ENCODE measurements around the gene UGP2.
"Not testable (repeated sequence)": the region's sequence is repeated elsewhere in the genome, so short reads cannot be mapped to it uniquely, and the experiment has no call there.

UGP2 gene

DNA sequence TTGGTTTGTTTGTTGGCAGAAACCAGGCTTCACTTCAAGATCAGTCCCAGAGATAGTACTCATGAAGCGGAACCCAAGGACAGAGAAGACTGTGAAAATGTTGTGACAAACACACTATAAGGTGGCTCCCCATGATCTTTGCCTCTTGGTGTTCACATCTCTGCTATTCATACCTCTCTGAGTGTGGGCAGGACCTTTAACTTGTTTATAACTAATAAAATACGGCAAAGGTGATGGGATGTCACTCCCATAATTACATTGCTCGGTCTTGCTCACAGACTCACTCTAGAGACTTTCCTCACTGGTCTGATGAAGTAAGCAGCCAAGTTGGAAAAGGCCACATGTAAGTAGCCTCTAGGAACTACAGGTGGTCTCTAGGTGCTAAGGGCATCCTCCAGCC, 30.6 kb upstream of the UGP2 start:
- Histone ChIP-seq H3K27ac (ENCODE audit: low read length) (no peak overlapping the region), H3K9ac (ENCODE audit: low read length) (no peak overlapping the region), H3K4me2 (ENCODE audit: low read depth, low read length) (no peak overlapping the region), H3K36me3 (replicated peaks; ENCODE audit: insufficient read depth, low read length) (no peaks in the 10 kb centered on the region), H3K9me2 (replicated peaks; ENCODE audit: insufficient read depth, low read length) (no peaks in the 10 kb centered on the region), H3K27me3 (replicated peaks; ENCODE audit: insufficient read depth, low read length) (no peaks in the 10 kb centered on the region), H2AFZ (ENCODE audit: low read length) (no peak overlapping the region), H3K9me3 (replicated peaks; ENCODE audit: insufficient read depth, low read length) (no peaks in the 10 kb centered on the region), H3K79me2 (ENCODE audit: low read length) (no peaks in the 10 kb centered on the region), H3F3A (ENCODE audit: insufficient read depth, low read length) (no peaks in the 10 kb centered on the region), H3K4me3 (ENCODE audit: low read length) (no peak overlapping the region), H4K20me1 (ENCODE audit: insufficient read depth, low read length) (no peaks in the 10 kb centered on the region), H3K4me1 (ENCODE audit: low read length) (no peaks in the 10 kb centered on the region)
- TF ChIP-seq EZH2phosphoT487 (IDR thresholded peaks at IDR 0.05; ENCODE audit: low read length) (no peak), EZH2 (optimal IDR thresholded peaks at IDR 0.05; ENCODE audit: low read depth, low read length) (no peak), CTCF (IDR thresholded peaks at IDR 0.05; ENCODE audit: low read length) (no peak)
- no peak for DNase-seq

GRCh38 chr2:63811870-63812269, 29.8 kb upstream of the UGP2 start:
- DNase-seq; H3K4me3 ChIP-seq (ENCODE audit: low read length); H3K9me2 ChIP-seq (replicated peaks; ENCODE audit: insufficient read depth, low read length); H3F3A ChIP-seq (ENCODE audit: insufficient read depth, low read length); H4K20me1 ChIP-seq (ENCODE audit: insufficient read depth, low read length); H3K4me1 ChIP-seq (ENCODE audit: low read length); H3K79me2 ChIP-seq (ENCODE audit: low read length); H3K9ac ChIP-seq (ENCODE audit: low read length); H3K27me3 ChIP-seq (replicated peaks; ENCODE audit: insufficient read depth, low read length); H3K4me2 ChIP-seq (ENCODE audit: low read depth, low read length); H3K27ac ChIP-seq (ENCODE audit: low read length); H3K36me3 ChIP-seq (replicated peaks; ENCODE audit: insufficient read depth, low read length); H3K9me3 ChIP-seq (replicated peaks; ENCODE audit: insufficient read depth, low read length); H2AFZ ChIP-seq (ENCODE audit: low read length): not testable (repeated sequence)

- Histone ChIP-seq H3K27me3 (replicated peaks; ENCODE audit: insufficient read depth, low read length) (no peaks in the 10 kb centered on the region), H3K4me1 (ENCODE audit: low read length) (no peaks in the 10 kb centered on the region), H3K27ac (ENCODE audit: low read length) (no peak overlapping the region), H3F3A (ENCODE audit: insufficient read depth, low read length) (no peaks in the 10 kb centered on the region), H3K36me3 (replicated peaks; ENCODE audit: insufficient read depth, low read length) (no peaks in the 10 kb centered on the region), H3K9me3 (replicated peaks; ENCODE audit: insufficient read depth, low read length) (no peaks in the 10 kb centered on the region), H3K9me2 (replicated peaks; ENCODE audit: insufficient read depth, low read length) (no peaks in the 10 kb centered on the region), H3K79me2 (ENCODE audit: low read length) (no peaks in the 10 kb centered on the region), H4K20me1 (ENCODE audit: insufficient read depth, low read length) (no peaks in the 10 kb centered on the region), H3K4me3 (ENCODE audit: low read length) (no peak overlapping the region), H2AFZ (ENCODE audit: low read length) (no peak overlapping the region), H3K9ac (ENCODE audit: low read length) (no peak overlapping the region), H3K4me2 (ENCODE audit: low read depth, low read length) (no peak overlapping the region)
- TF ChIP-seq EZH2 (optimal IDR thresholded peaks at IDR 0.05; ENCODE audit: low read depth, low read length) (no peak), CTCF (IDR thresholded peaks at IDR 0.05; ENCODE audit: low read length) (no peak), EZH2phosphoT487 (IDR thresholded peaks at IDR 0.05; ENCODE audit: low read length) (no peak)
- no peak for DNase-seq
These were observed 27.6 kb upstream of the UGP2 start for GRCh38 chr2:63814114-63814513.

DNA sequence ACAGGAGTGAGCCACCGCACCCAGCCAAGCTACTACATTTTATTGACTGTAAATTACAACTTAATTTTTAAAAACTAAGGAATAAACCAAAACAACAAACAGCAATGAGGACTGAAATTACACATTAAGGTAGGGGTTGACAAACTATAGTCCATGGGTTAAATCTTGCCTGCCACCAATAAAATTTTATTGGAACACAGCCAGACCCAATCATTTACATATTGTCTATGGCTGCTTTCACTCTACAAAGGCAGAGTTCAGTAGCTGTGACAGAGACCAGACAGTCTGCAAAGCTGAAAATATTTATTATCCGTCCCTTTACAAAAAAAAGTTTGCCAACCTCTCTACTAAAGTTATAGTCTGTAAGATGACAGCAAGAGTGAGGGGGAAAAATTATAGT, 24.3 kb upstream of the UGP2 start:
- no peaks in the 10 kb centered on the region for H3K9me2 ChIP-seq (replicated peaks; ENCODE audit: insufficient read depth, low read length)
- no peak overlapping the region for H3K9ac ChIP-seq (ENCODE audit: low read length)
- H3K4me2 ChIP-seq (ENCODE audit: low read depth, low read length) = no peak overlapping the region
- H3K9me3 ChIP-seq (replicated peaks; ENCODE audit: insufficient read depth, low read length) = no peaks in the 10 kb centered on the region
- H3K4me1 ChIP-seq (ENCODE audit: low read length) = no peaks in the 10 kb centered on the region
- no peaks in the 10 kb centered on the region for H3K27me3 ChIP-seq (replicated peaks; ENCODE audit: insufficient read depth, low read length)
- no peaks in the 10 kb centered on the region for H3F3A ChIP-seq (ENCODE audit: insufficient read depth, low read length)
- no peak for DNase-seq
- TF ChIP-seq CTCF (IDR thresholded peaks at IDR 0.05; ENCODE audit: low read length) (no peak), EZH2phosphoT487 (IDR thresholded peaks at IDR 0.05; ENCODE audit: low read length) (no peak), EZH2 (optimal IDR thresholded peaks at IDR 0.05; ENCODE audit: low read depth, low read length) (no peak)
- no peak overlapping the region for H3K4me3 ChIP-seq (ENCODE audit: low read length)
- H3K36me3 ChIP-seq (replicated peaks; ENCODE audit: insufficient read depth, low read length) = no peaks in the 10 kb centered on the region
- H3K27ac ChIP-seq (ENCODE audit: low read length) = no peak overlapping the region
- no peaks in the 10 kb centered on the region for H3K79me2 ChIP-seq (ENCODE audit: low read length)
- H2AFZ ChIP-seq (ENCODE audit: low read length) = no peak overlapping the region
- H4K20me1 ChIP-seq (ENCODE audit: insufficient read depth, low read length) = no peaks in the 10 kb centered on the region

Measured in MM.1S (cell line).